GM15510 (cell line): ENCODE data around the gene PCDHGA3.

ENCODE experiments used
- POLR2A ChIP-seq: IDR thresholded peaks from 3 replicates; pipeline ENCODE4 v1.6.1; 2011; ENCODE audit warnings: borderline replicate concordance; ENCODE audit not compliant: insufficient read length; ENCODE audit errors: extremely low read depth

PCDHGA3 gene

GRCh38 chr5:141342773-141343172, 856 bp upstream of the PCDHGA3 start:
- TF ChIP-seq POLR2A = no peak

GRCh38 chr5:141343953-141344463, 379 bp downstream of the PCDHGA3 start:
- no peak for TF ChIP-seq POLR2A

GRCh38 chr5:141345327-141345726, 1.7 kb downstream of the PCDHGA3 start:
- no peak for TF ChIP-seq POLR2A

- no peak for TF ChIP-seq POLR2A
These were observed 6.4 kb downstream of the PCDHGA3 start, which contains the start of gene PCDHGB1 for GRCh38 chr5:141349917-141350619. Gene PCDHGB1, plus strand, starts transcription at chr5:141350099. Its CDS starts 162 bp downstream, at chr5:141350261.

GRCh38 chr5:141351591-141351990, 8.0 kb downstream of the PCDHGA3 start:
- no peak for TF ChIP-seq POLR2A

- TF ChIP-seq POLR2A = no peak
These were observed 11.4 kb downstream of the PCDHGA3 start, which contains the start of gene PCDHGA4 for GRCh38 chr5:141354900-141355469. Gene PCDHGA4, plus strand, starts transcription at chr5:141355021. Its CDS starts 87 bp downstream, at chr5:141355108.

GRCh38 chr5:141355641-141356040, 12.0 kb downstream of the PCDHGA3 start:
- TF ChIP-seq POLR2A = no peak

- no peak for TF ChIP-seq POLR2A
These were observed 12.5 kb downstream of the PCDHGA3 start for GRCh38 chr5:141356133-141356532.

GRCh38 chr5:141356950-141357349, 13.3 kb downstream of the PCDHGA3 start:
- no peak for TF ChIP-seq POLR2A

- TF ChIP-seq POLR2A = no peak
These were observed 16.3 kb downstream of the PCDHGA3 start, which contains the start of gene PCDHGB2 for GRCh38 chr5:141359790-141360426. Gene PCDHGB2, plus strand, starts transcription at chr5:141359994. Its CDS starts 142 bp downstream, at chr5:141360136.

- no peak for TF ChIP-seq POLR2A
These were observed 17.1 kb downstream of the PCDHGA3 start for GRCh38 chr5:141360685-141361084.

GRCh38 chr5:141362719-141363118, 19.1 kb downstream of the PCDHGA3 start:
- no peak for TF ChIP-seq POLR2A

- no peak for TF ChIP-seq POLR2A
These were observed 20.5 kb downstream of the PCDHGA3 start, which contains the start of gene PCDHGA5 for GRCh38 chr5:141363952-141364660. Gene PCDHGA5, plus strand, starts transcription at chr5:141364162. Its CDS starts 169 bp downstream, at chr5:141364331.
